ENCODE data around the gene SRBD1. TPM values are rescaled to one million over a fixed set of nuclear protein-coding genes. Genes with fewer than 3 reads are reported as not detected.

Gene SRBD1
- total RNA-seq, 1 experiment from 2014 or later: 21.9 TPM

DNA sequence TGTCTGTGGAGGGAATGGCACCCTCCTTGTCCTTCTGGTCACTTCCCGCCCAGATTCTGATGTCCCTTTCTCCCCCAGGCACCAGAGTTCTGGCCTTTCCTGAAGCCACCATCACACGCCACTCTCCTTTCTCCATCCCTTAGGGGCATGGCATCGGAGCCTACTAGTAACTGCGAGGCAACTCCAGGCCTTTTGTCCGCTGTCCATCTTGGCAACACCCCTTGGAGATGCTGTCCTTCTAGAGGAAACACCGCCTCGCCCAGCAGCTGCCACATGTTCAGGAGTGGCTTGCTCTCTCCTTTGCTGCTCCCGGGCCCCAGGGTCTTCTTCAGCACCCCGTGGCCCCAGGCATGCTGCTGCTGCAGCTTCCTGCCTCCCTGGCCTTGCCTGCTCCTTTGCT is 267.0 kb downstream of the SRBD1 start:
- peaks cover 35% of the 10 kb centered on the region for H3K4me1 ChIP-seq (replicated peaks)
- H3K9me3 ChIP-seq (replicated peaks): no peaks in the 10 kb centered on the region
- peak overlapping the region; percentile 60 for H3K27ac ChIP-seq
- no peaks in the 10 kb centered on the region for H3K36me3 ChIP-seq
- peak in 1 of 2 experiments; percentile 42 for DNase-seq (ENCODE audit: low read depth in 1 of 2, low spot score in 2 of 2)
- no peak overlapping the region for H3K4me3 ChIP-seq
- no peaks in the 10 kb centered on the region for H3K27me3 ChIP-seq (replicated peaks)

- peaks cover 35% of the 10 kb centered on the region for H3K4me1 ChIP-seq (replicated peaks)
- no peak overlapping the region for H3K4me3 ChIP-seq
- no peaks in the 10 kb centered on the region for H3K9me3 ChIP-seq (replicated peaks)
- H3K27me3 ChIP-seq (replicated peaks): no peaks in the 10 kb centered on the region
- H3K27ac ChIP-seq: peak overlapping the region; percentile 61
- no peaks in the 10 kb centered on the region for H3K36me3 ChIP-seq
- peak; percentile 97 to 98 for DNase-seq (ENCODE audit: low read depth in 1 of 2, low spot score in 2 of 2)
Observed at GRCh38 chr2:45343251-45344017, 267.6 kb downstream of the SRBD1 start.

DNA sequence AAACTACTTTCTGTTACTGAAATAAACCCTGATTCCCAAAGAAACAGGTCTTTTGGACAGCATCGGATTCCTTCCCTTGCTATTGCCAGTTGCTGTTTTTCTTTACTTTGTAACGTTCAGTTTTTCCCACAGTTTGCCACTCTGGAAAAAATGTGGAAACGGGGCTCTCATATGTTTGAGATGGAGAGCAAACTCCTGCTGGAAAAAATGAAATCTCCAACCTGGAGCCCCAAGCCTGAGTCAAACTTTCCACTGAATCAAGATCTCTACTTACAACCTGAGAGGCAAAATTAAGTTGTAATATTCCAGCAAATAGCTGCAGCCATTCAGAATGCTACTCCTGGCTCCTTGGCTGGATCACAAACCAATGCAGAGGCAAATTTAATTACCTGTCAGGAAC is 270.7 kb downstream of the SRBD1 start:
- H3K9me3 ChIP-seq (replicated peaks): no peaks in the 10 kb centered on the region
- H3K27ac ChIP-seq: no peak overlapping the region
- DNase-seq (ENCODE audit: low read depth in 1 of 2, low spot score in 2 of 2): no peak
- H3K4me3 ChIP-seq: no peak overlapping the region
- no peaks in the 10 kb centered on the region for H3K27me3 ChIP-seq (replicated peaks)
- H3K36me3 ChIP-seq: no peaks in the 10 kb centered on the region
- H3K4me1 ChIP-seq (replicated peaks): peaks cover 27% of the 10 kb centered on the region

DNA sequence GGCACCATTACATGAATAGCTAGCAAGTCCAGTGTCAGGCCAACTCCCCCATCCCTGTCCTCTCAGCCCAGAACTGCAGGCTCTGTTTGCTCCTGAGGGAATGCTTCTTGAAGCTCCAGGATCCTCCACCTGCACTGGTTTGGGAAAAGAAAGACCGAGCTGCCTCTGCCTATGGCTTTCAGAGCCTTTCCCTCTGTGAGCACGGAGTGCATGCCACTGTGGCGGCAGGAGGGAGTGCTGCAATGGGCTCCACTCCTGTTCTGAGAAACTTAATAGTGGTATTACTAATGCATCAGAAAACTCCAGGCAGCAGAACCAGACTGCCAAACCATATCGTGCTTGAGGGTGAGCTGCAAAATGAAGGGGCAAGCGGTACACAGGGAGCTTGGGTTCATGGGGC is 271.8 kb downstream of the SRBD1 start:
- Histone ChIP-seq H3K27me3 (replicated peaks) (no peaks in the 10 kb centered on the region), H3K4me1 (replicated peaks) (peaks cover 21% of the 10 kb centered on the region), H3K27ac (no peak overlapping the region), H3K4me3 (no peak overlapping the region), H3K9me3 (replicated peaks) (no peaks in the 10 kb centered on the region), H3K36me3 (no peaks in the 10 kb centered on the region)
- peak in 1 of 2 experiments; percentile 24 for DNase-seq (ENCODE audit: low read depth in 1 of 2, low spot score in 2 of 2)

Other genes starting within 250 kb of the SRBD1 start
- gene PRKCE, start 40.4 kb upstream of the SRBD1 start, total RNA-seq (2014; rRNA removed; shearing (Covaris generic)): 43.3 and 52.2 TPM in 2 replicates